Ovary (tissue), 3 donors: ENCODE data around the gene PABPC3.

Experiments
- EP300 ChIP-seq: sonication (generic); formaldehyde crosslinking; IDR thresholded peaks from one replicate; pipeline ENCODE4 v1.6.1; 2017; ENCODE audit warnings: antibody characterized with exemption
- POLR2A ChIP-seq: fragments of 450-650 bp; IDR thresholded peaks from one replicate; pipeline ENCODE4 v1.6.1; 2017; ENCODE audit warnings: antibody characterized with exemption, mild to moderate bottlenecking, moderate library complexity
- TF ChIP-seq, protein P1 (sequence below), 3 donors: fragments of 450-650 bp in 2 of 3; fragments of 200-600 bp in 1 of 3; IDR thresholded peaks; one replicate each; pipeline versions ENCODE4 v1.5.1 to v1.8.0; 2016 to 2022; ENCODE audit warnings: antibody characterized with exemption in 3 of 3, mild to moderate bottlenecking in 1 of 3
- donor health status: DM: no; HTN: no; CAD: no.

DNA sequence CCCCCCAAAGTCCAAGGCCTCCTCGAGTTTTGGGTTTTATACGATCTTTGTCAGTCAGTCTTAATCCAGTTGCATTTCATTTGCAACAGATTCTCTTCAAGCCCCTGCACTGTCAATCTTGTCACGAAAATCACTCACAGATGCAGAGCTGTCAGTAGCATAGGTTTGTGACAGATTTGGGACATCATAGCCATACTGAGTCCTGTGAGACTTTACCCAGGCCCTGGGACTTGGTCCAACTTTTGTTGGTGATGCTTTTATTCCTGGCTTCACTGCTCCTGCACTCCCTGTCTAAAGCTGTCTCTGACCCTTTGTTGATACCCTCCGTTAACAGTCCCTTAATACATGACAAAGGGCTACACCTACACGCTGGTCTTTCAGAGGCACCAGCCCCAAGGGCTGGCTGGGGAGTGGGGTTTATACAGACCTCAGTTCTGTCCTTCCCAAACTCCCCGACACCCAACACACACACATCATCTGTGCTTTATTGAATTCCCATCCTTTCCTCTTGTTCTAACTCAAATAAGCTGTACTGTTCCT is 36.0 kb downstream of the PABPC3 start:
- TF ChIP-seq, protein P1, sequence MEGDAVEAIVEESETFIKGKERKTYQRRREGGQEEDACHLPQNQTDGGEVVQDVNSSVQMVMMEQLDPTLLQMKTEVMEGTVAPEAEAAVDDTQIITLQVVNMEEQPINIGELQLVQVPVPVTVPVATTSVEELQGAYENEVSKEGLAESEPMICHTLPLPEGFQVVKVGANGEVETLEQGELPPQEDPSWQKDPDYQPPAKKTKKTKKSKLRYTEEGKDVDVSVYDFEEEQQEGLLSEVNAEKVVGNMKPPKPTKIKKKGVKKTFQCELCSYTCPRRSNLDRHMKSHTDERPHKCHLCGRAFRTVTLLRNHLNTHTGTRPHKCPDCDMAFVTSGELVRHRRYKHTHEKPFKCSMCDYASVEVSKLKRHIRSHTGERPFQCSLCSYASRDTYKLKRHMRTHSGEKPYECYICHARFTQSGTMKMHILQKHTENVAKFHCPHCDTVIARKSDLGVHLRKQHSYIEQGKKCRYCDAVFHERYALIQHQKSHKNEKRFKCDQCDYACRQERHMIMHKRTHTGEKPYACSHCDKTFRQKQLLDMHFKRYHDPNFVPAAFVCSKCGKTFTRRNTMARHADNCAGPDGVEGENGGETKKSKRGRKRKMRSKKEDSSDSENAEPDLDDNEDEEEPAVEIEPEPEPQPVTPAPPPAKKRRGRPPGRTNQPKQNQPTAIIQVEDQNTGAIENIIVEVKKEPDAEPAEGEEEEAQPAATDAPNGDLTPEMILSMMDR (IDR thresholded peaks at IDR 0.05) = no peak
- TF ChIP-seq POLR2A (no peak), EP300 (no peak)
